ENCODE results near the gene SPINK13.
"Not testable (repeated sequence)": the region's sequence is repeated elsewhere in the genome, so short reads cannot be mapped to it uniquely, and the experiment has no call there.

The SPINK13 gene

GRCh38 chr5:148248894-148249293 lies 19.7 kb upstream of the SPINK13 start:
- no peaks in the 10 kb centered on the region for H3K36me3 ChIP-seq (ENCODE audit: insufficient read depth)
- H3K27me3 ChIP-seq (ENCODE audit: insufficient read depth, low read depth), result no peaks in the 10 kb centered on the region
- H4K20me1 ChIP-seq (ENCODE audit: insufficient read depth), result no peaks in the 10 kb centered on the region
- no peak overlapping the region for H2AFZ ChIP-seq (ENCODE audit: low read depth)
- no peak overlapping the region for H3K4me3 ChIP-seq (IDR thresholded peaks at IDR 0.05; ENCODE audit: insufficient read depth, low read depth, low read length)
- no peak for TF ChIP-seq CTCF (conservative IDR thresholded peaks at IDR 0.05; ENCODE audit: low read depth, low read length)
- no peaks in the 10 kb centered on the region for H3K79me2 ChIP-seq (ENCODE audit: insufficient read depth, low read depth)
- H3K27ac ChIP-seq, result no peak overlapping the region
- no peaks in the 10 kb centered on the region for H3K4me1 ChIP-seq (ENCODE audit: low read depth, poor library complexity, severe bottlenecking)
- no peak overlapping the region for H3K4me2 ChIP-seq
- no peak overlapping the region for H3K9ac ChIP-seq

GRCh38 chr5:148255456-148255855 lies 13.1 kb upstream of the SPINK13 start:
- Histone ChIP-seq H3K79me2 (ENCODE audit: insufficient read depth, low read depth) (no peaks in the 10 kb centered on the region), H3K4me3 (IDR thresholded peaks at IDR 0.05; ENCODE audit: insufficient read depth, low read depth, low read length) (no peak overlapping the region), H3K4me1 (ENCODE audit: low read depth, poor library complexity, severe bottlenecking) (no peaks in the 10 kb centered on the region), H3K36me3 (ENCODE audit: insufficient read depth) (no peaks in the 10 kb centered on the region), H2AFZ (ENCODE audit: low read depth) (no peak overlapping the region), H3K4me2 (no peak overlapping the region), H3K9ac (no peak overlapping the region), H3K27me3 (ENCODE audit: insufficient read depth, low read depth) (no peaks in the 10 kb centered on the region), H3K27ac (no peak overlapping the region), H4K20me1 (ENCODE audit: insufficient read depth) (no peaks in the 10 kb centered on the region)
- TF ChIP-seq CTCF (conservative IDR thresholded peaks at IDR 0.05; ENCODE audit: low read depth, low read length), result no peak

DNA sequence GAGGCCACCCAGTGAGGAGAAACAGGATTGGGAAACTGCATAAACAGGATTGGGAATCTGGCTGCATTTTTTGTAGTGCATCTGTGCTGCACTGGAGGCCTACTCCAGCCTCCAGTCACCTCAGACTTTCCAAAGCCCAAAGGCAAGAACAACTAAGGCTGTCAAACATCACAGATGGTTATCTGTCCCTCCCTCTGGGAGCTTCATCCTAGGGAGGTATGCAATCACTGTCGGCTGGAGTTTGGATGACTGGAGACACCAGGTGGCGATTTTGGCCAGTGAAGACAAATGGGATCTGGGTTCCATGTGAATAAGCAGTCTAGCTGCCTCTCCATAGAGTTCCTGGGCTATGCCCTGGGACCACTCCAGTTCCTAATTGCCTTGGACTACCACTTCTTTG lies 9.3 kb upstream of the SPINK13 start:
- H3K9ac ChIP-seq, result no peak overlapping the region
- H3K4me1 ChIP-seq (ENCODE audit: low read depth, poor library complexity, severe bottlenecking), result no peaks in the 10 kb centered on the region
- no peaks in the 10 kb centered on the region for H3K79me2 ChIP-seq (ENCODE audit: insufficient read depth, low read depth)
- H3K4me2 ChIP-seq, result no peak overlapping the region
- no peaks in the 10 kb centered on the region for H3K27me3 ChIP-seq (ENCODE audit: insufficient read depth, low read depth)
- H3K4me3 ChIP-seq (IDR thresholded peaks at IDR 0.05; ENCODE audit: insufficient read depth, low read depth, low read length), result no peak overlapping the region
- TF ChIP-seq CTCF (conservative IDR thresholded peaks at IDR 0.05; ENCODE audit: low read depth, low read length), result no peak
- no peaks in the 10 kb centered on the region for H4K20me1 ChIP-seq (ENCODE audit: insufficient read depth)
- no peak overlapping the region for H3K27ac ChIP-seq
- H3K36me3 ChIP-seq (ENCODE audit: insufficient read depth), result no peaks in the 10 kb centered on the region
- H2AFZ ChIP-seq (ENCODE audit: low read depth), result no peak overlapping the region

- Histone ChIP-seq H3K4me2 (no peak overlapping the region), H3K79me2 (ENCODE audit: insufficient read depth, low read depth) (no peaks in the 10 kb centered on the region), H3K27me3 (ENCODE audit: insufficient read depth, low read depth) (no peaks in the 10 kb centered on the region), H3K4me1 (ENCODE audit: low read depth, poor library complexity, severe bottlenecking) (no peaks in the 10 kb centered on the region), H2AFZ (ENCODE audit: low read depth) (no peak overlapping the region), H3K4me3 (IDR thresholded peaks at IDR 0.05; ENCODE audit: insufficient read depth, low read depth, low read length) (no peak overlapping the region), H3K27ac (no peak overlapping the region), H4K20me1 (ENCODE audit: insufficient read depth) (no peaks in the 10 kb centered on the region), H3K36me3 (ENCODE audit: insufficient read depth) (no peaks in the 10 kb centered on the region), H3K9ac (no peak overlapping the region)
- TF ChIP-seq CTCF (conservative IDR thresholded peaks at IDR 0.05; ENCODE audit: low read depth, low read length), result no peak
Measured at GRCh38 chr5:148261221-148261620, 7.4 kb upstream of the SPINK13 start.

- H3K36me3 ChIP-seq (ENCODE audit: insufficient read depth), result no peaks in the 10 kb centered on the region
- H3K9ac ChIP-seq, result no peak overlapping the region
- H2AFZ ChIP-seq (ENCODE audit: low read depth), result no peak overlapping the region
- TF ChIP-seq CTCF (conservative IDR thresholded peaks at IDR 0.05; ENCODE audit: low read depth, low read length), result no peak
- H3K27ac ChIP-seq, result no peak overlapping the region
- H4K20me1 ChIP-seq (ENCODE audit: insufficient read depth), result no peaks in the 10 kb centered on the region
- H3K79me2 ChIP-seq (ENCODE audit: insufficient read depth, low read depth), result no peaks in the 10 kb centered on the region
- no peak overlapping the region for H3K4me2 ChIP-seq
- no peak overlapping the region for H3K4me3 ChIP-seq (IDR thresholded peaks at IDR 0.05; ENCODE audit: insufficient read depth, low read depth, low read length)
- H3K4me1 ChIP-seq (ENCODE audit: low read depth, poor library complexity, severe bottlenecking), result no peaks in the 10 kb centered on the region
- no peaks in the 10 kb centered on the region for H3K27me3 ChIP-seq (ENCODE audit: insufficient read depth, low read depth)
Measured at GRCh38 chr5:148267962-148268361, 632 bp upstream of the SPINK13 start.

- not testable (repeated sequence) for H3K27ac ChIP-seq; H3K4me1 ChIP-seq (ENCODE audit: low read depth, poor library complexity, severe bottlenecking); H3K27me3 ChIP-seq (ENCODE audit: insufficient read depth, low read depth); H3K79me2 ChIP-seq (ENCODE audit: insufficient read depth, low read depth); H3K36me3 ChIP-seq (ENCODE audit: insufficient read depth); H2AFZ ChIP-seq (ENCODE audit: low read depth); H4K20me1 ChIP-seq (ENCODE audit: insufficient read depth); H3K4me2 ChIP-seq; H3K9ac ChIP-seq; H3K4me3 ChIP-seq (IDR thresholded peaks at IDR 0.05; ENCODE audit: insufficient read depth, low read depth, low read length)
Measured at GRCh38 chr5:148275129-148275528, 6.5 kb downstream of the SPINK13 start.

GRCh38 chr5:148280893-148281292 lies 12.3 kb downstream of the SPINK13 start:
- H3K27ac ChIP-seq; H3K4me1 ChIP-seq (ENCODE audit: low read depth, poor library complexity, severe bottlenecking); H3K4me3 ChIP-seq (IDR thresholded peaks at IDR 0.05; ENCODE audit: insufficient read depth, low read depth, low read length); H2AFZ ChIP-seq (ENCODE audit: low read depth); H3K36me3 ChIP-seq (ENCODE audit: insufficient read depth); H3K27me3 ChIP-seq (ENCODE audit: insufficient read depth, low read depth); H3K79me2 ChIP-seq (ENCODE audit: insufficient read depth, low read depth); H3K9ac ChIP-seq; H4K20me1 ChIP-seq (ENCODE audit: insufficient read depth); H3K4me2 ChIP-seq: not testable (repeated sequence)
